DOHH2 (cell line): ENCODE data around the gene SSNA1.

Experiments used
- H3F3A ChIP-seq: fragments of 200-600 bp; sonication (generic), shearing (Covaris generic); 2 replicates; pipeline ENCODE4 v1.6.0; 2016; ENCODE audit warnings: antibody characterized with exemption, mild to moderate bottlenecking; ENCODE audit not compliant: control insufficient read depth, insufficient read depth
- H3K27ac ChIP-seq: fragments of 200-600 bp; sonication (generic); 2 replicates; pipeline ENCODE4 v1.5.1; 2014; ENCODE audit warnings: low read depth, mild to moderate bottlenecking, low read length, moderate library complexity
- H3K27me3 ChIP-seq: fragments of 200-600 bp; sonication (generic); 2 replicates; pipeline ENCODE4 v1.6.1; 2014; ENCODE audit warnings: mild to moderate bottlenecking, low read length, mixed read lengths; ENCODE audit not compliant: control insufficient read depth
- H3K36me3 ChIP-seq: fragments of 200-600 bp; sonication (generic); 2 replicates; pipeline ENCODE4 v1.6.1; 2014; ENCODE audit warnings: mild to moderate bottlenecking, low read length, moderate library complexity, mixed read lengths; ENCODE audit not compliant: control insufficient read depth
- H3K4me1 ChIP-seq: fragments of 200-600 bp; sonication (generic); 2 replicates; pipeline ENCODE4 v1.6.1; 2014; ENCODE audit warnings: mild to moderate bottlenecking, low read length, mixed read lengths; ENCODE audit not compliant: control insufficient read depth
- H3K4me2 ChIP-seq: fragments of 200-600 bp; sonication (generic); 2 replicates; pipeline ENCODE4 v1.6.0; 2014; ENCODE audit warnings: mild to moderate bottlenecking, low read length, moderate library complexity
- H3K4me3 ChIP-seq: fragments of 200-600 bp; sonication (generic); 2 replicates; pipeline ENCODE4 v1.5.1; 2014; ENCODE audit warnings: mild to moderate bottlenecking, low read length, mixed read lengths
- H3K79me2 ChIP-seq: fragments of 200-600 bp; sonication (generic); 2 replicates; pipeline ENCODE4 v1.6.1; 2014; ENCODE audit warnings: mild to moderate bottlenecking, low read length, mixed read lengths; ENCODE audit not compliant: control insufficient read depth
- H3K9me2 ChIP-seq: fragments of 200-600 bp; sonication (generic); replicated peaks from 2 replicates; pipeline ENCODE4 v1.6.1; 2014; ENCODE audit warnings: mild to moderate bottlenecking, low read length, mixed read lengths; ENCODE audit not compliant: control insufficient read depth
- H3K9me3 ChIP-seq: fragments of 200-600 bp; sonication (generic); 2 replicates; pipeline ENCODE4 v1.6.1; 2014; ENCODE audit warnings: antibody characterized with exemption, low read length, mixed read lengths; ENCODE audit not compliant: control insufficient read depth, insufficient read depth
- H4K20me1 ChIP-seq: fragments of 200-600 bp; sonication (generic); 2 replicates; pipeline ENCODE4 v1.6.0; 2014; ENCODE audit warnings: low read depth, mild to moderate bottlenecking, antibody characterized with exemption, low read length, moderate library complexity; ENCODE audit not compliant: control insufficient read depth, insufficient read depth
- EZH2phosphoT487 ChIP-seq: fragments of 200-600 bp; sonication (generic); IDR thresholded peaks from 2 replicates; pipeline ENCODE4 v1.6.1; 2017; ENCODE audit warnings: borderline replicate concordance, mild to moderate bottlenecking, antibody characterized with exemption, low read length, moderate library complexity, mixed read lengths
- TF ChIP-seq, protein P1 (sequence below): fragments of 200-600 bp; sonication (generic); IDR thresholded peaks from one replicate; pipeline ENCODE4 v1.5.1; 2014; ENCODE audit warnings: antibody characterized with exemption, mild to moderate bottlenecking, low read depth, low read length; ENCODE audit not compliant: poor library complexity, severe bottlenecking

SSNA1 gene

DNA sequence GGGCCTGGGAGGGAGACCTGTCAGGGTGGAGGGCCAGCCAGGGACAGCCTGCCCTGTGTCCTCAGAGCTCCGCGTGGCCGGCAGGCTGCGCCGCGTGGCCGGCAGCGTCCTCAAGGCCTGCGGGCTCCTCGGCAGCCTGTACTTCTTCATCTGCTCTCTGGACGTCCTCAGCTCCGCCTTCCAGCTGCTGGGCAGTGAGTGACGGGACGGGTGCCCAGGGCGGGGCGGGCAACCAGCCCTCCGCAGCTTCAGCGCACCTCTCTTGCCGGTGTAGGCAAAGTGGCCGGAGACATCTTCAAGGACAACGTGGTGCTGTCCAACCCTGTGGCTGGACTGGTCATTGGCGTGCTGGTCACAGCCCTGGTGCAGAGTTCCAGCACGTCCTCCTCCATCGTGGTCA lies 44.0 kb downstream of the SSNA1 start:
- Histone ChIP-seq H3K79me2 (peaks cover 7% of the 10 kb centered on the region), H3K9me2 (no peaks in the 10 kb centered on the region), H3K4me2 (no peak overlapping the region), H3K27me3 (peaks cover 13% of the 10 kb centered on the region), H3K4me1 (peaks cover 37% of the 10 kb centered on the region), H3K27ac (no peak overlapping the region), H3F3A (no peaks in the 10 kb centered on the region), H3K36me3 (no peaks in the 10 kb centered on the region), H3K4me3 (no peak overlapping the region), H3K9me3 (no peaks in the 10 kb centered on the region), H4K20me1 (no peaks in the 10 kb centered on the region)
- TF ChIP-seq EZH2phosphoT487, result no peak
- TF ChIP-seq, protein P1, sequence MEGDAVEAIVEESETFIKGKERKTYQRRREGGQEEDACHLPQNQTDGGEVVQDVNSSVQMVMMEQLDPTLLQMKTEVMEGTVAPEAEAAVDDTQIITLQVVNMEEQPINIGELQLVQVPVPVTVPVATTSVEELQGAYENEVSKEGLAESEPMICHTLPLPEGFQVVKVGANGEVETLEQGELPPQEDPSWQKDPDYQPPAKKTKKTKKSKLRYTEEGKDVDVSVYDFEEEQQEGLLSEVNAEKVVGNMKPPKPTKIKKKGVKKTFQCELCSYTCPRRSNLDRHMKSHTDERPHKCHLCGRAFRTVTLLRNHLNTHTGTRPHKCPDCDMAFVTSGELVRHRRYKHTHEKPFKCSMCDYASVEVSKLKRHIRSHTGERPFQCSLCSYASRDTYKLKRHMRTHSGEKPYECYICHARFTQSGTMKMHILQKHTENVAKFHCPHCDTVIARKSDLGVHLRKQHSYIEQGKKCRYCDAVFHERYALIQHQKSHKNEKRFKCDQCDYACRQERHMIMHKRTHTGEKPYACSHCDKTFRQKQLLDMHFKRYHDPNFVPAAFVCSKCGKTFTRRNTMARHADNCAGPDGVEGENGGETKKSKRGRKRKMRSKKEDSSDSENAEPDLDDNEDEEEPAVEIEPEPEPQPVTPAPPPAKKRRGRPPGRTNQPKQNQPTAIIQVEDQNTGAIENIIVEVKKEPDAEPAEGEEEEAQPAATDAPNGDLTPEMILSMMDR, result no peak

DNA sequence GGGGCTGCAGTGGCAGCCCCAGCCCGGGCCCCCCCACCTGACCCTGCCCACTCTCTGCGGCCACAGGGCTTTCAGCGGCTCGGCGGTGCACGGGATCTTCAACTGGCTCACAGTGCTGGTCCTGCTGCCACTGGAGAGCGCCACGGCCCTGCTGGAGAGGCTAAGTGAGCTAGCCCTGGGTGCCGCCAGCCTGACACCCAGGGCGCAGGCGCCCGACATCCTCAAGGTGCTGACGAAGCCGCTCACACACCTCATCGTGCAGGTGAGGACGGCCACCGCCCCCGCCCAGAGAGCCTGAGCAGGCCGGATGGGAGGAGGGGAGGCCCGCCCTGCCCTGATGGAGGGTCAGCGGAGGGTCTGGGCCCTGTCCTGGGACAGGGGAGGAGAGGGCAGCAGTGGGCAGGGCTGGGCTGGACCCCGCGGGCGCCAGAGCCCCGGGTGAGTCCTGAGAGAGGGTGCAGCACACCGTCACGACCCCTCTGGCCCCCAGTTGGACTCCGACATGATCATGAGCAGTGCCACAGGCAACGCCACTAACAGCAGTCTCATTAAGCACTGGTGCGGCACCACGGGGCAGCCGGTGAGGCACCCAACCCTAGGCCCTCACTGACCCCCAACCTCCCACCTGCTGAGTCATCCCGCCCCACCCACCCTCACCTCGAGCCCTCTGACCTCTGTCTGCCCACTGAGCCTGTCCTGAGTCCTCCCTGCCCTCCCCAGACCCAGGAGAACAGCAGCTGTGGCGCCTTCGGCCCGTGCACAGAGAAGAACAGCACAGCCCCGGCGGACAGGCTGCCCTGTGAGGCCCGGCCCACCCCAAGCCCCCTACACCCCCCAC lies 44.9 kb downstream of the SSNA1 start:
- H3K4me1 ChIP-seq, result peaks cover 44% of the 10 kb centered on the region
- no peak for TF ChIP-seq EZH2phosphoT487
- TF ChIP-seq, protein P1, result no peak
- H3K27me3 ChIP-seq, result peaks cover 13% of the 10 kb centered on the region
- H3K4me2 ChIP-seq, result no peak overlapping the region
- H3K4me3 ChIP-seq, result no peak overlapping the region
- no peaks in the 10 kb centered on the region for H3F3A ChIP-seq
- H3K79me2 ChIP-seq, result peaks cover 15% of the 10 kb centered on the region
- H3K36me3 ChIP-seq, result no peaks in the 10 kb centered on the region
- H4K20me1 ChIP-seq, result no peaks in the 10 kb centered on the region
- no peaks in the 10 kb centered on the region for H3K9me3 ChIP-seq
- H3K9me2 ChIP-seq, result no peaks in the 10 kb centered on the region
- no peak overlapping the region for H3K27ac ChIP-seq

DNA sequence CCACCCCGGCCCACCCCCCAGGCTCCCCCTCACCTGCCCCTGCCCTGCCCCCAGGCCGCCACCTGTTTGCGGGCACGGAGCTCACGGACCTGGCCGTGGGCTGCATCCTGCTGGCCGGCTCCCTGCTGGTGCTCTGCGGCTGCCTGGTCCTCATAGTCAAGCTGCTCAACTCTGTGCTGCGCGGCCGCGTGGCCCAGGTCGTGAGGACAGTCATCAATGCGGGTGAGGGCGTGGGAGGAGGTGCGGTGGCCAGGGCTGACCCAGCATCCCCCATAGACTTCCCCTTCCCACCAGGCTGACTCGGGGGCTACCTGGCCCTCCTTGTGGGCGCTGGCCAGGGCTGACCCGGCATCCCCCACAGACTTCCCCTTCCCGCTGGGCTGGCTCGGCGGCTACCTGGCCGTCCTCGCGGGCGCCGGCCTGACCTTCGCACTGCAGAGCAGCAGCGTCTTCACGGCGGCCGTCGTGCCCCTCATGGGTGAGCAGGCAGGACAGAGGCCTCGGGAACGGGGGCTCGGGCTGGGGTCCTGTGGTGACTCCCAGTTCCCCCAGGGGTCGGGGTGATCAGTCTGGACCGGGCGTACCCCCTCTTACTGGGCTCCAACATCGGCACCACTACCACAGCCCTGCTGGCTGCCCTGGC lies 45.7 kb downstream of the SSNA1 start:
- no peak for TF ChIP-seq EZH2phosphoT487
- TF ChIP-seq, protein P1, result no peak
- no peaks in the 10 kb centered on the region for H3F3A ChIP-seq
- no peaks in the 10 kb centered on the region for H4K20me1 ChIP-seq
- H3K9me3 ChIP-seq, result no peaks in the 10 kb centered on the region
- no peak overlapping the region for H3K27ac ChIP-seq
- no peaks in the 10 kb centered on the region for H3K9me2 ChIP-seq
- H3K79me2 ChIP-seq, result peaks cover 23% of the 10 kb centered on the region
- H3K27me3 ChIP-seq, result peaks cover 9% of the 10 kb centered on the region
- peaks cover 3% of the 10 kb centered on the region for H3K36me3 ChIP-seq
- H3K4me2 ChIP-seq, result peak overlapping the region; percentile 66
- H3K4me1 ChIP-seq, result peaks cover 52% of the 10 kb centered on the region
- no peak overlapping the region for H3K4me3 ChIP-seq
